ENCODE measurements around the gene TRNAU1AP.

GRCh38 chr1:28571911-28572310 lies 19.0 kb downstream of the TRNAU1AP start:
- TF ChIP-seq POLR2A (IDR thresholded peaks at IDR 0.05) (no peak), CTCF (IDR thresholded peaks at IDR 0.05) (no peak)
